Ramos (cell line): Measurements from ENCODE around the gene CC2D2B.

Experiments
- in situ Hi-C: fragments of 300-500 bp; cut with MboI; formaldehyde crosslinking; loops from one replicate; pipeline ENCODE4 v1.14.3; 2022; ENCODE audit warnings: low sequenced_read_pairs; ENCODE audit not compliant: unreplicated experiment

CC2D2B gene

DNA sequence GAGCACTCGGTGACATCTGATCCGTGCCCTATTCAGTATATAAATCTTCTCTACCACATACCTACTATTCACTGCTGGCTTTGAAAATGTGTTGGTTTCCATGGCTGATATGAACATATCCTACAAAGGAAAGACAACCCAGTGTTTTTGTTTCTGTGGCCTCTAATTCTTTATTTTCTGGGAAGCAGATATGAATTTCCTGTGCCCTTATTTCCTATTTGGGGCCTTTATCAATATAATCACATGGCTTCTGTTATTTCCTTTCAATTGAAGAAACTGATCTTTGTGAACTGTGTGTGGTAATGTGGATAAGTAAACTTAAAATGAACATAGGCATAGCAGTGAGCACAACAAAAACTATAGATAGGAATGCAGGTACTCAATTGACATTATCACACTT is 146.2 kb downstream of the CC2D2B start:
- in situ Hi-C loops = no loop called here

DNA sequence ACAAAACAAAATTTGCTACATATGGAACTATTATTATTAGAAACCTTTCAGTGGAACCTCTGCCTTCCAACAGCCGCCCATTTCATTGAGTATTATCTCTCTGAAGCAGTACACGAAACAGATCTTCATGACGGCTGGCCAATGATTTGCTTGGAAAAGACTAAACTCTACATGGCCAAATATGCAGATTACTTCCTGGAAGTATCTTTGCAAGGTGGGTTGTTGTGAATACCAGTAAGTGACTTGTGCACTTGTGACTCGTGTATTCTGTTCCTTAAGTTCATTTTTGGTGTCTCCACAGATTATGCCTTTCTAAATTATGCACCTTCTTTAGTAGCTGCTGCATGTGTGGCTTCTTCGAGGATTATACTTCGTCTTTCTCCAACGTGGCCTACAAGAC is 149.0 kb downstream of the CC2D2B start:
- in situ Hi-C loops = no loop called here

DNA sequence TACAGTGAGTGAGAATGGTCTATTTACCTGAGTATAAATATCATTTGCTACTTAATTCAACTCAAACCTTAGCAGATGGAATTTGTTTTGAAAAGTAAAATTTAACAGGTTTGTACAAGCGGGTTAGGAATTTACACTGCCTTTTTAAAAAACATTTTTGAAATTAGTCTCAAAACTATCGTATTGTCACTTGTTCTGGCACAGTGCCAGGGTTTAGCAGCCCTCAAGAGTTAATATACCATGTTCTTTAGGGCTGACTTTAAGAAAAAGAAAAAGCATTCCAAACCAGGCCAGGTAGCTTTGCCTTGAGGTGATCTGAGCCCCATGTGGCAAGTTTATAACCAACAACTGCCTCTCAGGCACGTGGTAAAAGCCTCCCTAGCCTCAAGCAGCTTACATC is 153.5 kb downstream of the CC2D2B start:
- in situ Hi-C loops = no loop called here

- in situ Hi-C loops = no loop called here
Measured at GRCh38 chr10:96072674-96073073, 164.9 kb downstream of the CC2D2B start.

DNA sequence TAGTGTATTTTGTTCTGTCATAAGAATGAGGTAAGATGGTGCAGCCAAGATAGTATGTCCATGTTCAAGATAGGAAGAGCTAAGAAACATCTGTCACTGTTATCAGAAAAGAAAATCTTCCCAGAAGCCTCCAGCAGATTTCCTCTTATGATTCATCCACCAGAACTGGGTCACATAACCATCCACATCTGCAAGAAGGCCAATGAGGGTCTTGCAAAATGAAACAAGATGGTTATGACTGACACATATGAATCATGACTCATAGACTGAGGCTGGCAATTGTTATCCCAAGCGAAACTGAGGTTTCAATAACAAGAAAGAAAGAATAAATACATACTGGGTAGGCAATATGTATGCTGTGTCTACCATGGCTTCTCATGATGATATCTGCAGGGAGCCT is 165.9 kb downstream of the CC2D2B start:
- in situ Hi-C loops = no loop called here

DNA sequence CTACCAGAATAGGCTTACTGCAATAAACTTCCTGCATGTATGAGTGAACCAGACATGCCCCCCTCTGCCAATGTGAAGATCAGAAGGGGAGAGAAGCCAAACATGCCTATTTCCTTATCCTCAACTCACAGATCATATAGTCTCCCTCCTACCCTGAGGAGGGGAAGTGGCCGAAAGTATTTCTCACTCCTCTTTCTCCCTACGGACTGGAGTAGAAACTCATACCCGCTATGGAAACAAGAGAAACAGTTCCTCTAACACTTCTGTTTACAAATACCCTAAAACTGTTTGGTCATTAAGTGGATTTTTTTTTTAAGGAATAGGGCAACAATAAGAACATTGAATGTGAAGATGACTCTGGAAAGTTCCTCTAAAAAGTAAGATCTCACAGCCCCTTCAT is 167.0 kb downstream of the CC2D2B start:
- in situ Hi-C loops = no loop called here

DNA sequence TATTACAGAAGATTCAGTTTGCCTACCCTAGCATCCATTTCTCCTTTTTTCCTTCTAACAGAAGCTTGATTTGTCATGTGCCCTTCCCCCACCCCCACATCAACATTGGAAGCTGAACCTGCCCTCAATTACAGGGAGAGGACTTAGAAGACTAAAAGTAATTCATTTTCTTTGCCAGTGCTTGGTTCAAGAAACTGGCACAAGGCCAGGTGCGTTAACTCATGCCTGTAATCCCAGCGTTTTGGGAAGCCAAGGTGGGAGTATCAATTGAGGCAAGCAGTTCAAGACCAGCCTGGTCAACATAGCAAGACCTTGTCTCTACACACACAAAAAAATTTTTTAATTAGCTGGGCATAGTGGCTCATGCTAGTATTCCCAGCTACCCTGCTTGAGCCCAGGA is 168.2 kb downstream of the CC2D2B start:
- in situ Hi-C loops = no loop called here

DNA sequence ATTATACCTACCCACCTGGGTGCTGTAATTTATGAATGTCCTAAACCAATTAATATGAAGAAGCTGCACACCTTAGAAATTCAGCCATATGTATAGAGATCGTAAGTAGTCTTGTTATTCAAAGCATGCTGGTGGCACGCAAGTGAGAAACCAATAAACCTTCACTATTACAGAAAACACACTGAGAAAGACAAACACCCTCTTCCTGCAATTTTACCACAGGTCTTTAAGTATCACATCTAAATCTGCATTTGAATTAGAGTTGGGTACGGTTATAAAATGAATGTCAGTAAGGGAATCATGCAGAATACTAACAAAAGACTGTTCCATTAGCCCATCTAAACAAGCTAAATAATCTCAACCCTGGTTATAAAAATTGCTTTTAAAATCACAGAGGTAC is 169.4 kb downstream of the CC2D2B start:
- in situ Hi-C loops = no loop called here

DNA sequence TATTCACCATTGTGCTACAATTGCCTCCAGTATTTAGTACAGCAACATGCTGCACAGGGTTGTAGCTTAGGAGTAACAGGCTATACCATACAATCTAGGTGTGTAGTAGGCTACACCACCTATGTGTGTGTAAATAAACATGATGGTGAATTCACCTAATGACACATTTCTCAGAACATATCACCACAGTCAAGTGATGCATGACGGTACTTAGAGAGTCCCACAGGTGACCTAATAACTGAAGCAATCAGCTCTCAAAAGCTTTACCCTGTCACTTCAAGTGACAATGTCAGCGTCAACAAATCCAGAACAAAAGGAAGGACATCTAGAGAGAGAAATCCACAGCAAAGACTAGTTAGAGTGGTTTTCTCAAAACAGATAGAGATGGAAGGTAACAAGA is 174.4 kb downstream of the CC2D2B start:
- in situ Hi-C loops = no loop called here
